Panc1 (cell line): ENCODE results near the gene HSPB3.

ENCODE experiments used
- CTCF ChIP-seq: fragments of 450-650 bp; IDR thresholded peaks from 2 replicates; pipeline ENCODE4 v1.5.1; 2017; ENCODE audit warnings: mild to moderate bottlenecking
- POLR2AphosphoS5 ChIP-seq: IDR thresholded peaks from 2 replicates; pipeline ENCODE4 v1.6.1; 2012; ENCODE audit warnings: mild to moderate bottlenecking, low read depth, low read length, moderate library complexity
- SIN3A ChIP-seq: IDR thresholded peaks from 2 replicates; pipeline ENCODE4 v1.6.1; 2012; ENCODE audit warnings: low read depth, mild to moderate bottlenecking, low read length, moderate library complexity, borderline replicate concordance; ENCODE audit not compliant: insufficient read depth
- TCF7L2 ChIP-seq: IDR thresholded peaks from 2 replicates; pipeline ENCODE4 v1.6.1; 2011; ENCODE audit warnings: mild to moderate bottlenecking, low read depth, low read length, inconsistent platforms
- TF ChIP-seq, protein P1 (sequence below), 2 experiments: IDR thresholded peaks; 2 replicates each; pipeline ENCODE4 v1.6.1; 2011 to 2012; ENCODE audit warnings: low read depth in 2 of 2, control low read depth in 1 of 2, low read length in 1 of 2, mild to moderate bottlenecking in 1 of 2, moderate library complexity in 1 of 2; ENCODE audit not compliant: insufficient read depth in 1 of 2

DNA sequence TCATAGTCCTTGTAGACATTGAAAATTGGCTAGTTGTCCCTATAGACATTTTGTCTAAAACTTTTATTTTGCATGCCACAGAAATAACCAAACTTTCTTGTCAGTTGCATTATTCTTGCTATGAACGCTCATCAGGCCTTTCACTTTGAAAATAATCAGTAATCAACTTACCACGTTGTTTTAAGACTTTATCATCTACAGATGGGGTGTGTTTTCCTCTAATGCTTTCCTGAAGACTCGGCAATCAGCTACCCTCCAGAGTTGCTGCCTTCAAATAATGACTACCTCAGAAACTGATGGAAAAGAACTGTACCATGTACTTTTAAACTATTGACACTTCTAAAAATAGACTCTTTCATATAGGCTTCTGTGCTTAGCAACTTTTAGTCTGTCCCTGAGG, 33.5 kb upstream of the HSPB3 start:
- TF ChIP-seq CTCF (no peak), POLR2AphosphoS5 (no peak), TCF7L2 (no peak), SIN3A (no peak)
- TF ChIP-seq, protein P1, sequence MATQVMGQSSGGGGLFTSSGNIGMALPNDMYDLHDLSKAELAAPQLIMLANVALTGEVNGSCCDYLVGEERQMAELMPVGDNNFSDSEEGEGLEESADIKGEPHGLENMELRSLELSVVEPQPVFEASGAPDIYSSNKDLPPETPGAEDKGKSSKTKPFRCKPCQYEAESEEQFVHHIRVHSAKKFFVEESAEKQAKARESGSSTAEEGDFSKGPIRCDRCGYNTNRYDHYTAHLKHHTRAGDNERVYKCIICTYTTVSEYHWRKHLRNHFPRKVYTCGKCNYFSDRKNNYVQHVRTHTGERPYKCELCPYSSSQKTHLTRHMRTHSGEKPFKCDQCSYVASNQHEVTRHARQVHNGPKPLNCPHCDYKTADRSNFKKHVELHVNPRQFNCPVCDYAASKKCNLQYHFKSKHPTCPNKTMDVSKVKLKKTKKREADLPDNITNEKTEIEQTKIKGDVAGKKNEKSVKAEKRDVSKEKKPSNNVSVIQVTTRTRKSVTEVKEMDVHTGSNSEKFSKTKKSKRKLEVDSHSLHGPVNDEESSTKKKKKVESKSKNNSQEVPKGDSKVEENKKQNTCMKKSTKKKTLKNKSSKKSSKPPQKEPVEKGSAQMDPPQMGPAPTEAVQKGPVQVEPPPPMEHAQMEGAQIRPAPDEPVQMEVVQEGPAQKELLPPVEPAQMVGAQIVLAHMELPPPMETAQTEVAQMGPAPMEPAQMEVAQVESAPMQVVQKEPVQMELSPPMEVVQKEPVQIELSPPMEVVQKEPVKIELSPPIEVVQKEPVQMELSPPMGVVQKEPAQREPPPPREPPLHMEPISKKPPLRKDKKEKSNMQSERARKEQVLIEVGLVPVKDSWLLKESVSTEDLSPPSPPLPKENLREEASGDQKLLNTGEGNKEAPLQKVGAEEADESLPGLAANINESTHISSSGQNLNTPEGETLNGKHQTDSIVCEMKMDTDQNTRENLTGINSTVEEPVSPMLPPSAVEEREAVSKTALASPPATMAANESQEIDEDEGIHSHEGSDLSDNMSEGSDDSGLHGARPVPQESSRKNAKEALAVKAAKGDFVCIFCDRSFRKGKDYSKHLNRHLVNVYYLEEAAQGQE (IDR thresholded peaks at IDR 0.05; ENCODE audit: insufficient read depth in 1 of 2, low read depth in 2 of 2, low read length in 1 of 2): no peak
